Peyer's patch (tissue), 4 donors: ENCODE measurements around the gene MB21D2. TPM values are rescaled to one million over a fixed set of nuclear protein-coding genes. Genes with fewer than 3 reads are reported as not detected.

Experiments used
- DNase-seq, 3 donors: peaks; one replicate each; pipeline ENCODE4 v3.0.0-alpha.2; 2017 to 2019
- H3K27ac ChIP-seq, 4 donors: fragments of 200-600 bp; sonication (generic); one replicate each; pipeline ENCODE4 v1.5.1; 2016 to 2019
- H3K27me3 ChIP-seq, 2 donors: fragments of 200-600 bp; sonication (generic); one replicate each; pipeline ENCODE4 v1.5.1; 2019
- H3K36me3 ChIP-seq, 3 donors: fragments of 200-600 bp; sonication (generic); one replicate each; pipeline ENCODE4 v1.5.1; 2016 to 2019
- H3K4me1 ChIP-seq, 4 donors: fragments of 200-600 bp; sonication (generic); one replicate each; pipeline ENCODE4 v1.5.1; 2016 to 2019
- H3K4me3 ChIP-seq, 4 donors: fragments of 200-600 bp; sonication (generic); 1 replicate in 3 of 4; 2 replicates in 1 of 4; pipeline ENCODE4 v1.5.1; 2016 to 2019; ENCODE audit warnings: mild to moderate bottlenecking in 1 of 4
- H3K9me3 ChIP-seq, 4 donors: fragments of 200-600 bp; sonication (generic); one replicate each; pipeline ENCODE4 v1.5.1; 2016 to 2019; ENCODE audit warnings: mild to moderate bottlenecking in 1 of 4
- POLR2A ChIP-seq, 2 donors: fragments of 450-650 bp; IDR thresholded peaks; one replicate each; pipeline ENCODE4 v1.5.1; 2017; ENCODE audit warnings: antibody characterized with exemption in 2 of 2, mild to moderate bottlenecking in 2 of 2, moderate library complexity in 2 of 2
- total RNA-seq, 4 donors: library from RNA; depleted of rRNA; stranded (reverse); fragments of >200 nt; gene quantifications; one replicate each; pipeline ENCODE4 v1.1.0, GENCODE V29; 2016
- TF ChIP-seq, protein P1 (sequence below), 6 experiments: fragments of 450-650 bp in 4 of 6; fragments of 200-600 bp in 2 of 6; sonication (generic) in 1 of 6; IDR thresholded peaks; one replicate each; pipeline ENCODE4 v1.5.1; 2017 to 2019; ENCODE audit warnings: antibody characterized with exemption in 6 of 6, mild to moderate bottlenecking in 3 of 6, moderate library complexity in 1 of 6

The MB21D2 gene
- total RNA-seq, 4 donors from 2014 or later: 6.6 to 16.6 (median 13.0) TPM

DNA sequence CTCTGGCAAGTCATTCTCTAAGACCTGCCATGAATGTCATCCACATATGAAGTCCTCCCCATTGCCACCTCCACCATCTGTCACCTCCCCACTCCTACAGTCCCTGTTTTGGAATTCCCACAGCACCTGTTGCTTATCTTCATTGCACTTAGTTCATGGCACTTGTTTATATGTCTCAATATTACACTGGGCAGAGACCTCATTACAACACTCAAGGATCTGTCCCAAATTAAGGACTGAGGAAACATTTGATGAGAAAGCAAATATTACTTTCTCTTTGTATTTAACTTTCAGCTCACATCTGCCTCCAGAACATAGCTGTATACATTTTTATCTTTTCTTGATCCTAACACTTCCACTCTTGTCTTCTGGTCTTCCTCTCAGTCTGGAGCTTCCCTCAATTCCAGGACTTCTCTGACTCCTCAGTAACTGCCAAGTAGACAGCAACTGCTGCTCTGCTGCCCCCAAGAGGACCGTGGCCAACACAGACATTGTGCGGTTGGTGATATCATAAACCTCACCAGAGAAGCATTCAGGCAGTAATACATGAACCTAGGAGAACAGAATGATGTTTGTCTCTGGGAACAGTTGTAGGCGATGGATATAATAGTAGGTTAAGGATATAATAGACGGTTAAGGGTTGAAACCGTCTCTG lies 145.3 kb downstream of the MB21D2 start:
- no peaks in the 10 kb centered on the region for H3K4me1 ChIP-seq
- peaks cover 0 to 4% (median 2%) of the 10 kb centered on the region in 4 donors for H3K9me3 ChIP-seq
- H3K36me3 ChIP-seq: no peaks in the 10 kb centered on the region
- no peak for DNase-seq
- no peak overlapping the region for H3K4me3 ChIP-seq
- H3K27me3 ChIP-seq: no peaks in the 10 kb centered on the region
- H3K27ac ChIP-seq: no peak overlapping the region
- TF ChIP-seq POLR2A (IDR thresholded peaks at IDR 0.05): no peak
- TF ChIP-seq, protein P1, sequence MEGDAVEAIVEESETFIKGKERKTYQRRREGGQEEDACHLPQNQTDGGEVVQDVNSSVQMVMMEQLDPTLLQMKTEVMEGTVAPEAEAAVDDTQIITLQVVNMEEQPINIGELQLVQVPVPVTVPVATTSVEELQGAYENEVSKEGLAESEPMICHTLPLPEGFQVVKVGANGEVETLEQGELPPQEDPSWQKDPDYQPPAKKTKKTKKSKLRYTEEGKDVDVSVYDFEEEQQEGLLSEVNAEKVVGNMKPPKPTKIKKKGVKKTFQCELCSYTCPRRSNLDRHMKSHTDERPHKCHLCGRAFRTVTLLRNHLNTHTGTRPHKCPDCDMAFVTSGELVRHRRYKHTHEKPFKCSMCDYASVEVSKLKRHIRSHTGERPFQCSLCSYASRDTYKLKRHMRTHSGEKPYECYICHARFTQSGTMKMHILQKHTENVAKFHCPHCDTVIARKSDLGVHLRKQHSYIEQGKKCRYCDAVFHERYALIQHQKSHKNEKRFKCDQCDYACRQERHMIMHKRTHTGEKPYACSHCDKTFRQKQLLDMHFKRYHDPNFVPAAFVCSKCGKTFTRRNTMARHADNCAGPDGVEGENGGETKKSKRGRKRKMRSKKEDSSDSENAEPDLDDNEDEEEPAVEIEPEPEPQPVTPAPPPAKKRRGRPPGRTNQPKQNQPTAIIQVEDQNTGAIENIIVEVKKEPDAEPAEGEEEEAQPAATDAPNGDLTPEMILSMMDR (IDR thresholded peaks at IDR 0.05): no peak

- Histone ChIP-seq H3K27ac (no peak overlapping the region), H3K36me3 (no peaks in the 10 kb centered on the region), H3K9me3 (no peaks in the 10 kb centered on the region), H3K4me3 (no peak overlapping the region), H3K4me1 (no peaks in the 10 kb centered on the region), H3K27me3 (no peaks in the 10 kb centered on the region)
- no peak for TF ChIP-seq POLR2A (IDR thresholded peaks at IDR 0.05)
- TF ChIP-seq, protein P1 (IDR thresholded peaks at IDR 0.05): no peak
- no peak for DNase-seq
These were observed 159.0 kb downstream of the MB21D2 start for GRCh38 chr3:192758654-192759053.

GRCh38 chr3:192751148-192751547 lies 166.5 kb downstream of the MB21D2 start:
- Histone ChIP-seq H3K27me3 (no peaks in the 10 kb centered on the region), H3K27ac (no peak overlapping the region), H3K4me1 (no peaks in the 10 kb centered on the region), H3K4me3 (no peak overlapping the region), H3K36me3 (no peaks in the 10 kb centered on the region), H3K9me3 (no peaks in the 10 kb centered on the region)
- no peak for DNase-seq
- TF ChIP-seq, protein P1 (IDR thresholded peaks at IDR 0.05): no peak
- no peak for TF ChIP-seq POLR2A (IDR thresholded peaks at IDR 0.05)

- no peak for TF ChIP-seq POLR2A (IDR thresholded peaks at IDR 0.05)
- TF ChIP-seq, protein P1 (IDR thresholded peaks at IDR 0.05): no peak
These were observed 167.5 kb downstream of the MB21D2 start for GRCh38 chr3:192750201-192750600.

GRCh38 chr3:192747746-192748145 lies 169.9 kb downstream of the MB21D2 start:
- no peaks in the 10 kb centered on the region for H3K4me1 ChIP-seq
- no peaks in the 10 kb centered on the region for H3K9me3 ChIP-seq
- H3K27ac ChIP-seq: no peak overlapping the region
- H3K36me3 ChIP-seq: no peaks in the 10 kb centered on the region
- no peak for DNase-seq
- TF ChIP-seq, protein P1 (IDR thresholded peaks at IDR 0.05): no peak
- no peak for TF ChIP-seq POLR2A (IDR thresholded peaks at IDR 0.05)
- H3K4me3 ChIP-seq: no peak overlapping the region
- H3K27me3 ChIP-seq: no peaks in the 10 kb centered on the region

More at GRCh38 chr3:192750201-192750600, 167.5 kb downstream of the MB21D2 start:
- Histone ChIP-seq H3K4me3 (no peak overlapping the region), H3K36me3 (no peaks in the 10 kb centered on the region), H3K27me3 (no peaks in the 10 kb centered on the region), H3K9me3 (no peaks in the 10 kb centered on the region), H3K27ac (no peak overlapping the region), H3K4me1 (no peaks in the 10 kb centered on the region)
- no peak for DNase-seq
